Measurements from ENCODE around the gene LSM14A.
"Not testable (repeated sequence)": the region's sequence is repeated elsewhere in the genome, so short reads cannot be mapped to it uniquely, and the experiment has no call there.

Gene LSM14A

GRCh38 chr19:34158966-34159365 is 13.3 kb upstream of the LSM14A start:
- not testable (repeated sequence) for DNase-seq (ENCODE audit: low spot score)

DNA sequence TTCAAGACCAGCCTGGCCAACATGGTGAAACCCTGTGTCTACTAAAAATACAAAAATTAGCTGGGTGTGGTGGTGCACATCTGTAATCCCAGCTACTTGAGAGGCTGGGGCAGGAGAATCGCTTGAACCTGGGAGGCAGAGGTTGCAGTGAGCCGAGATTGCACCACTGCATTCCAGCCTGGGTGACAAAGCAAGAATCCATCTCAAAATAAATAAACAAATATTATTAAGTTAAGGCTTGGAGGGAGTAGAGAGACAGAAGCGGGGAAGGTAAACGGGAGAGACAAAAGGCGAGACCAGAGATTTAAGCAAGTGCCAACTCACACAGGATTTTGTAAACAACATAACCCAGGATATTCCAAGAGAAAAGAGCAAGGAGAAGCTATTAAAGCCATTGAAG is 12.8 kb upstream of the LSM14A start:
- DNase-seq (ENCODE audit: low spot score) = not testable (repeated sequence)

DNA sequence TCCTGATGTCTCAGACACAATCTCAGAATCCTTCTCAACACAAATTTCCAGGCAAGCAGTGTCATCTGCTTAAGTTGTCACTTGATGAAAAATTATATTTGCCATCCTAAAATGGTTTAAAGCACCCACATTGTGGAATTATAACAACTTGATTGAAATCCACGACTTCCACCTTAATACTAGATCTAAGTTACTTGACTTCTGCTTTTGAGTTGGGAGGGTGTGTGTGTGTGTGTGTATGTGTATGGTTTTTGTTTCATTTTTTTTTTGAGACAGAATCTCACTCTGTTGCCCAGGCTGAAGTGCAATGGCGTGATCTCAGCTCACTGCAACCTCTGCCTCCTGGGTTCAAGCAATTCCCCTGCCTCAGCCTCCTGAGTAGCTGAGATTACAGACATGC is 10.4 kb upstream of the LSM14A start:
- DNase-seq (ENCODE audit: low spot score) = not testable (repeated sequence)

- DNase-seq (ENCODE audit: low spot score) = no peak
These were observed 7.0 kb upstream of the LSM14A start for GRCh38 chr19:34165295-34165738.

GRCh38 chr19:34169475-34170199 is 2.7 kb upstream of the LSM14A start:
- DNase-seq (ENCODE audit: low spot score) = not testable (repeated sequence)

- DNase-seq (ENCODE audit: low spot score) = no peak
These were observed 796 bp upstream of the LSM14A start for GRCh38 chr19:34171539-34171876.

DNA sequence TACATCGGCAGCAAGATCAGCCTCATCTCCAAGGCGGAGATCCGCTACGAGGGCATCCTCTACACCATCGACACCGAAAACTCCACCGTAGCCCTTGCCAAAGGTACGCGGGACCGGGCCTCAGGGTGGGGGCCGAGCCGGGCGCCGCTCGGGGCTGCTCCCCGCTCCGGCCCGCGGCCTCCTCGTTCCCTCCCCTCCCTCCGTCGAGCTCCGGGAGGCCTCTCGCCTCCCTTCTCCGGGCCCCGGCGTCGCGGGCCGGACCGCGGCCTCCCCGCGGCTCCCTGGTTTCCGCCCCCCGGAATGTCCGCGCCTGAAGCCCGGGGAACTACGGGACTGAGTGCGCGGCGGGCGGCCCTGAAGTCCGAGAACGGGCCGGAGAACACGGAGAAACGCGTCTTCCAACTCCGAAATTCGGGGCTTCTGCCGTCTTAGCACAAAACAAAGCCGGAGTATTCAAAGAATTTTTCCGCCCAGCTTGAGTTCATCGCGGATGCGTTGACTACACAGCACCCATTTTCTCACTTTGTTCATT is 423 bp downstream of the LSM14A start:
- DNase-seq (ENCODE audit: low spot score) = peak; percentile 26

DNA sequence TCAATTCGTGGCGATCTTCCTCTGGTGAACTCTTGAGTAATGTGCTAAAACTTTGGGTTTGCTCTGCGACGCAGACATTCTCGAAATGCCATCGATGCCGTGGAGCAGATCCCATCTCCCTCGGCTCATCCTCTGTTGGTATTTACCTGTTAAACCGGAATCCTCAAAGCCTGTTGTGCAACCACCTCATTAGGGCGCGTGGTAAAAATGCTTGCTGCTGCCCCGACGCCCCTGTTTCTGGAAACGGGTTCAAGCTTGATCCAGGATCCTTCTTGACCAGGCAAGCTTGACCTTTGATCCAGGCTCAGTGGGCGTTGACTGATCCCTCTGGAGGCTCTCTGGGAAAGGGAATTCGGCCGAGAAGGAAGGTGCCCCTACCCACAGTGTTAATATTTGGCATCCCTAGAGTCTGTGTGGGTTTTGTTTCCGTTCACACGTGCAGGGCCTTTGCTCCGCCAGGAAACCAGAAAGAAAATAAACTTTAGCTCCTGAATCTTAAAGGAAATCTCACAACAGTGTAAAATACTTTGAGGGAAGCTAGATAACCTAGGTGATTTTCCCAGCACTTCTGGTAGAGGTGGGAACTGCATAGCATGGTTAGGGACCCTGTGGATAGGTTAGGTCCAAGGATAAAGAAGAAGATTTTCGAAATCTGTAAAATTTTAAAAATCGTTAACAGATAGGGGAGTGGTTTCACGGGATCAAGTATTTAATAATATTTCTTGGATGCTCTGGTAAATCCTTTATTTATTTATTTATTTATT is 1.1 kb downstream of the LSM14A start:
- DNase-seq (ENCODE audit: low spot score) = no peak

- DNase-seq (ENCODE audit: low spot score) = not testable (repeated sequence)
These were observed 2.9 kb downstream of the LSM14A start for GRCh38 chr19:34175173-34175572.

- DNase-seq (ENCODE audit: low spot score) = no peak
These were observed 4.3 kb downstream of the LSM14A start for GRCh38 chr19:34176581-34176980.

- no peak for DNase-seq (ENCODE audit: low spot score)
These were observed 5.9 kb downstream of the LSM14A start for GRCh38 chr19:34178274-34178610.

GRCh38 chr19:34179066-34179465 is 6.8 kb downstream of the LSM14A start:
- no peak for DNase-seq (ENCODE audit: low spot score)

DNA sequence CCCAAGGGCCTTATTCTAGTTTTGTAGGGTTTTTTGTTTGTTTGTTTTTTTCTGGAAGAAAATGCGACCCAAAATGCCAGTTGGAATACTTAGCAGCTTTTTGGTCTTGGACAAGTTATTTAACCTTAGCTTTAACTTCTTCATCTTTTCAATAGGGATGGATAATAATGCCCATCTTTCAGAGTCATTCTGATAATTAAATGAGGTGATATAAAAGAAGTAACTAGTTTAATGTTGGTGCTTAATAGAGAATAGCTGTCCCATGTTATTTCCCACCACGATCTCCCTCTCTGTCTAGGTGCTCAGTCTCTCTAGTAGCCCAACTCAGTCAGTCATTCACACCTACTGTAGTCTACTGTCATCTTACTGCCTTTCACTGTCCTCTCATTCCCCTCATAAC is 8.0 kb downstream of the LSM14A start:
- no peak for DNase-seq (ENCODE audit: low spot score)

DNA sequence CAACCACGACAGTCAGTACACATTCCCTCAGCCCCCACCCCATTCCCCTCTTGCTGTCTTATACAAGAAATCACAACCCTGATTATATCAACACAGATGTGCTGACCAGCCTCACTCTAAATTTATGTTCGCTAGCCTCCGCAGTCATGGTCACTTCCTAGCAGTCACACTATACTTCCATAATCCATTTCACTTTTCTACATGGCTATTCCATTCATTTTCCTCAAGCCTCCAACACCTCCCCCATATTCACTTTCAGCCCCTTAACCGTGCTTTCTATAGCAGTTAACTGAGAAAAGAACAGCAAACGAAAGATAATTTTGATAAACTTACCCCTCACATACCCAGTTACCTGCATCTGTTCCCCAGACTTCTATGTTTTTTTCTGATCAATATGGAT is 8.4 kb downstream of the LSM14A start:
- no peak for DNase-seq (ENCODE audit: low spot score)

DNA sequence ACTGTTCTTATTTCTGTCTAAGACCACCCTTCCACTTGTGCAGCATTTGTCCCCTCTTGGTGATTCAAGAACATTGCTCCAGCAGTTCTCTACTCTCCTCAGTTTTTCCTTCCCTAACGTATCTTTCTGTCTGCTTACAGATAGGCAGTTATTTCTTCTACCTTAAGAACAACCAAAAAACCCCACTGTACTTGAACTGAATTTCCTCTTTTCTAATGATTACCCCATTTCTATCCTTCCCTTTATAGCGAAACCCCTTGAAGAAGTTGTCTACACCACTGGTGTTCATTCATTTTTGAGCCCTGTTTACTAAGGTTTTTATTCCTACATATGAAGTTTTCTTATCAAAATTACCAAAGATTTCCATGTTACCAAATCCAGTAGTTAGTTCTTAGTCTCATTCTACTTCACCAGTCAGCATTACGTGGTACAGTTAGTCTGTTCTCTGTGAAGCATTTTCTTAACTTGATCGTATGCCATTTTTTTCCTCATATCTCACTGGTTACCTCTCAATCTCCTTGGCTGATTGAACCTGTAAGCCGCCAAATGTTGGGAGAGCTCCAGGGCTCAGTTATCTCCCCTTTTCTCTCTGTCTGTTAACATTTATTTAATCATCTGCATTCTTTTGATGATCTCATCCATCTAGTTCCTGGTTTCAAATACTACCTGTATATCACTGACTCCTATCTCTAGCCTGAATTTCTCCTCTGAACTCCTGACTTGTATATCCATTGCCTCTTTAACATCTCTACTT is 9.0 kb downstream of the LSM14A start:
- no peak for DNase-seq (ENCODE audit: low spot score)

- no peak for DNase-seq (ENCODE audit: low spot score)
These were observed 9.8 kb downstream of the LSM14A start for GRCh38 chr19:34182125-34182524.

- no peak for DNase-seq (ENCODE audit: low spot score)
These were observed 12.7 kb downstream of the LSM14A start for GRCh38 chr19:34184880-34185491.

- DNase-seq (ENCODE audit: low spot score) = no peak
These were observed 13.9 kb downstream of the LSM14A start for GRCh38 chr19:34186205-34186604.

- no peak for DNase-seq (ENCODE audit: low spot score)
These were observed 14.7 kb downstream of the LSM14A start for GRCh38 chr19:34187011-34187410.

DNA sequence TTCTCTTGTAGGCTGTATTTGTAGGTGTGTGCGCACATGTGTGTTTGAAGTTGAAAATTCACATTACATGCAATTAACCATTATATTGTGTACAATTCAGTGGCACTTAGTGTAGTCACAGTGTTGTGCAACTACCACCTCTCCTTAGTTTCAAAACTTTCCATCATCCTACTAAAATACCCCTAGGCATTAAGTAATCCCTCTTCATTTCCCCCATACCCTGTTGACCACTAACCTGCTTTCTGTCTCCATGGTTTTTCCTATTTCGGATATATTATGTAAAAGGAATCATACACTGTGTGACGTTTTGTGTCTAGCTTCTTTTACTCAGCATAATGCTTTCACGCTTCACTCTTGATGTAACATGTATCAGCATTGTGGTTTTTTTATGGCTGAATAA is 16.1 kb downstream of the LSM14A start:
- no peak for DNase-seq (ENCODE audit: low spot score)

DNA sequence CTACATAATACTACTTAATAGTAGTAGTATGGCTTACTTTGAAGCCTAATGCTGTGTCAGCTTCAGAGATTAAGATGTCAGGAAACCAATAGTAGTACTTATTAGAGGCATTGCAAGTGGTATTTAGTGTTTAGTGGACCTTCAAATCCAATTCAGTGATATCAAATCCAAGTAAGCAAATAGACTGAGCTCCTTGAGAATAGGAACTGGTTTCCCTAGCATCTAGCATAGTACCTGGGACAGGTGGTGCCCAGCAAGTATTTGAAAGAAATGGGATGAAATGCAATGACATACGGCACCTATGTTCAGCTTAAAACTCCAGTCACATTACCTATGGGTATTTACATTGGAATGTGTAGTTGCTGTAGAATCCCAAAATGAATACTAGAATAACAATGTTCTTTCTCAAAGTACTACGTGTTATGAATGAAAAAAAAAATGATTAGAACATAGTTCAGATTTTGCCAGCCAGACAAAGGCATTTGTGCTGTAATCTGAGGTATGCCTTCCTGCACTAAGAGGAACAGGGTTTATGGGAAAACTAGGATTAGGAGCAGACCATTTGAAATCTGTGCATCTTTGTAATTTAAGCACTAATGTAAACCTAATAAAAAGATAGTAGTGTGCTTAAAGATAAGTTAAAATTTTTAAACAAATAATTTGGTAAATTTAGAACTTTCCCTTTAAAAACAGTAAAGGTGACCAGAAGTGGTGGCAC is 17.1 kb downstream of the LSM14A start:
- DNase-seq (ENCODE audit: low spot score) = no peak

Data from putamen (tissue), 1 donor.